RWPE1 (cell line): ENCODE data around the gene NT5DC3.
A peak's percentile ranks its signal among the peaks of the same experiment; 100 is the strongest.

Experiments
- CTCF ChIA-PET: fragments of 350-600 bp; sonication (Branson Sonifier 250); formaldehyde crosslinking; extraction: SDS; loops from one replicate; lab custom pipeline; 2021; lab: Yijun Ruan, JAX
- POLR2A ChIA-PET: fragments of 400-600 bp; formaldehyde crosslinking; extraction: SDS; loops from one replicate; lab custom pipeline; 2020; ENCODE audit warnings: antibody characterized with exemption; ENCODE audit not compliant: low non-redundant PET; lab: Yijun Ruan, JAX
- DNase-seq: peaks from one replicate; pipeline ENCODE4 v3.0.0; 2012; ENCODE audit warnings: low spot score
- H3K27ac ChIP-seq: fragments of 450-650 bp; 2 replicates; pipeline ENCODE4 v1.5.1; 2017
- CTCF ChIP-seq: fragments of 450-650 bp; conservative IDR thresholded peaks from 2 replicates; pipeline ENCODE4 v1.5.1; 2017; ENCODE audit warnings: low read depth, mild to moderate bottlenecking

Gene NT5DC3

GRCh38 chr12:103875666-103876065 lies 34.6 kb upstream of the NT5DC3 start:
- no peak for TF ChIP-seq CTCF
- DNase-seq: no peak
- CTCF ChIA-PET: no interaction called here
- H3K27ac ChIP-seq: no peak overlapping the region
- POLR2A ChIA-PET: no interaction called here

DNA sequence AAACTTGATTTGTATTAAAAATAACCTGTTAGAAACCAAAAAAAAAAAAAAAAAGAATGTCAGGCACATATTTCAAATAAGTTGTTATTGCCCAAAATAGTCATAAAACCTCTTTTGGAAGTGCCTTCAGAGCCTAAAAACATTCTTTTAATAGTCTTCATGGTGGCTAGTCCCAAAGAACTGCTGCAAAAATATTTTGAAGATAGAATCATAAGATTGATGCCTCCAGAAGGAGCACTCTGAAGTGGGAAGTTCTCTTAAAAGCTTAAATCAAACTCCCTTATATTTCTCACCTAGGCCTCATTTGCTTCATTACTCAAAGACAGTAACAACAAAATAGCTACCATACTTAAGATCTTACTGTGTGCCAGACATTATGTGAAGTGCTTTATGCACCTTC lies 27.2 kb upstream of the NT5DC3 start:
- no peak for TF ChIP-seq CTCF
- no peak for DNase-seq
- H3K27ac ChIP-seq: no peak overlapping the region
- ChIA-PET CTCF (interaction anchor here (0.7 kb wide), 1 partner anchor 10 kb away, joined by 6 read pairs; no protein-coding TSS in a partner anchor), POLR2A (no interaction called here)

GRCh38 chr12:103865151-103865730 lies 24.2 kb upstream of the NT5DC3 start:
- no peak overlapping the region for H3K27ac ChIP-seq
- ChIA-PET CTCF (no interaction called here), POLR2A (no interaction called here)
- no peak for DNase-seq
- no peak for TF ChIP-seq CTCF

DNA sequence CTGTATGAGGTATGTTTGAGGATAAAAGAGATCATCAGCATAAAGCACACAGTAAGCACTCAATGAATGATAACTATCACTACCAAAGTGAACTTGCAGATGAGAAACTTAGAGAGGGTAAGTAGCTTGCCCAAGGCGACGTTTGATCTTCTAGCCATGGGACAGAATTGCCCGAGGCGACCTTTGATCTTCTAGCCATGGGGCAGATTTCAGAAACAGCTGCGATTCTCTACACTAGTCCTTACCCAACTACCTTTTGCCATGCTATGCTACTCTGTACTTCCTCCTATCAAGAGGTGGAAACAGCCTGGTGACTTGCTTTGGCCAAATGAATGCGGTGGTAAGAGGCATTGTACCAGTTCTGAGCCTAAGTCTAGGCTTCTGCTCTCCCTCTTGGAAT lies 23.7 kb upstream of the NT5DC3 start:
- no peak overlapping the region for H3K27ac ChIP-seq
- POLR2A ChIA-PET: no interaction called here
- no peak for DNase-seq
- no peak for TF ChIP-seq CTCF
- CTCF ChIA-PET: interaction anchor here (0.6 kb wide), 1 partner anchor 1197 kb away, joined by 3 read pairs; no protein-coding TSS in a partner anchor

DNA sequence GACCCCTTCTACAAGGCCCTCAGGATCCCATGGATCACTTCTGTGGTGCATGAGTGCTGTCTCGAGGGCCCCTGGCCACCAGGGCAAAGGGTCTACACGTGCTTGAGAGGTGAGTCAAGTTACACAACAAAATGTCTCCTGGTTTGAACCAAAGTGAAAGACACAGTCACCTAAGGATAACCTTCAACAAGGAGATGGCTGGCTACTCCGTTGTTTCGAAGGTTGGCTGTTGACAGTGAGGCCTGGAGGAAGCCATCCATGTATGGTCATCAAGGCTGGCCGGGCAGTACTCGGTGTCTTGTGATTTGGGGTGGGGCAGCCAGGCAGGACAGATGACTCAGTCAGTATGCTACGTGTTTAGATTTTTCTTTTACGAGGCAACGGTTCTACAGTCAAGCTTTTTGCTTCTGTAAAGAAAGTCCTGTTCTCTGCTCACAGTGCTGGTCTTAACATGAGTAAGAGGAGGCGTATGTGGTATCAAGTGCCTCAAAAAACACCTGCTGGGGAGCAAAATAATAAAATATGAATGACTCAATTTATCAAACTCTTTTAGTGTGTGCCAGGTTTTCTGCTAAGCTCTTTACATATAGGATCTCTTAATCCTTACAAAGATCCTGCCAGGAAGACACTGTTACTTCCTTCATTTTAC lies 18.0 kb upstream of the NT5DC3 start:
- H3K27ac ChIP-seq: peak overlapping the region; percentile 97
- TF ChIP-seq CTCF: no peak
- ChIA-PET CTCF (interaction anchor here (0.7 kb wide), 1 partner anchor 12 kb away, joined by 9 read pairs; no protein-coding TSS in a partner anchor), POLR2A (interaction anchor here (1.2 kb wide), 1 partner anchor 18 kb away, joined by 5 read pairs; the partner anchor contains the start of gene NT5DC3)
- DNase-seq: peak; percentile 96

- POLR2A ChIA-PET: no interaction called here
- no peak for DNase-seq
- CTCF ChIA-PET: interaction anchor here (0.5 kb wide), 1 partner anchor 10 kb away, joined by 6 read pairs; no protein-coding TSS in a partner anchor
- peak overlapping the region; percentile 97 for H3K27ac ChIP-seq
- no peak for TF ChIP-seq CTCF
Measured at GRCh38 chr12:103858335-103858734, 17.3 kb upstream of the NT5DC3 start.
